ENCODE measurements around the gene CYP26B1.

GRCh38 chr2:72080286-72081145 lies 67.1 kb downstream of the CYP26B1 start:
- no peak for TF ChIP-seq REST (IDR thresholded peaks at IDR 0.05; ENCODE audit: borderline replicate concordance)
- TF ChIP-seq REST (CRISPR knock-in tag; IDR thresholded peaks at IDR 0.05; ENCODE audit: low read depth), result no peak
- TF ChIP-seq SIN3A (IDR thresholded peaks at IDR 0.05; ENCODE audit: borderline replicate concordance in 2 of 2, control insufficient read depth in 1 of 2, low read depth in 2 of 2, low read length in 2 of 2), result no peak
- TF ChIP-seq CHD2 (IDR thresholded peaks at IDR 0.05; ENCODE audit: low read depth, low read length), result no peak
- no peak for TF ChIP-seq CTCF (IDR thresholded peaks at IDR 0.05 in 2 of 3, conservative IDR thresholded peaks at IDR 0.05 in 1 of 3; ENCODE audit: insufficient read depth in 2 of 3, low read depth in 1 of 3, low read length in 3 of 3)
